Amygdala (tissue), 56 donors: Measurements from ENCODE around the gene PARP4.
A peak's percentile ranks its signal among the peaks of the same experiment; 100 is the strongest.
"Not testable (repeated sequence)": the region's sequence is repeated elsewhere in the genome, so short reads cannot be mapped to it uniquely, and the experiment has no call there.

Experiments used
- DNase-seq, 56 donors: peaks; one replicate each; lab custom pipeline; 2025; lab: John Stamatoyannopoulos, UW

PARP4 gene

DNA sequence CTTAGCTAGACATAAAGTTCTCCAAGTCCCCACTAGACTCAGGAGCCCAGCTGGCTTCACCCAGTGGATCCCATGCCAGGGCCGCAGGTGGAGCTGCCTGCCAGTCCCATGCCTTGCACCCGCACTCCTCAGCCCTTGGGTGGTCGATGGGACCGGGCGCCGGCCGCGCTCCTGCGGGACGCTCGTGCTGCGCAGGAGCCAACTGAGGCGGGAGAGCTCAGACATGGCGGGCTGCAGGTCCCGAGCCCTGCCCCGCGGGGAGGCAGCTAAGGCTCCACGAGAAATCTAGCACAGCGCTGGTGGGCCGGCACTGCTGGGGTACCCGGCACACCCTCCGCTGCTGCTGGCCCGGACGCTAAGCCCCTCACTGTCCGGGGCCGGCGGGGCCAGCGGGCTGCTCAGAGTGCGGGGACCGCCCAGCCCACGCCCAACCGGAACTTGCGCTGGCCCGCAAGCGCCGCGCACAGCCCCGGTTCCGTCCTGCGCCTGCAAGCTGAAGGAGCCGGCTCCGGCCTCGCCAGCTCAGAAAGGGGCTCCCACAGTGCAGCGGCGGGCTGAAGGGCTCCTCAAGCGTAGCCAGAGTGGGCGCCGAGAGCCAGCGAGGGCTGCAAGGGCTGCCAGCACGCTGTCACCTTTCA is 5.8 kb downstream of the PARP4 start:
- no peak for DNase-seq

DNA sequence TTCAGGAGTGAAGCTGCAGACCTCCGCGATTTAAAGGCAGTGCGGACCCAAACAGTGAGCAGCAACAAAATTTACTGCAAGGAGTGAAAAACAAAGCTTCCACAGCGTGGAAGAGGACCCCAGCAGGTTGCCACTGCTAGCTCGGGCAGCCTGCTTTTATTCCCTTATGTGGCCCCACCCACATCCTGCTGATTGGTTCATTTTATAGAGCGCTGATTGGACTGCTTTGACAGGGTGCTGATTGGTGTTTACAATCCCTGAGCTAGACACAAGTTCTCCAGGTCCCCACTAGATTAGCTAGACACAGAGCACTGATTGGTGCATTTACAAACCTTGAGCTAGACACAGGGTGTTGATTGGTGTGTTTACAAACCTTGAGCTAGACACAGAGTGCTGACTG is 6.3 kb downstream of the PARP4 start:
- not testable (repeated sequence) for DNase-seq

GRCh38 chr13:24505756-24506155 is 6.8 kb downstream of the PARP4 start:
- DNase-seq: no peak

DNA sequence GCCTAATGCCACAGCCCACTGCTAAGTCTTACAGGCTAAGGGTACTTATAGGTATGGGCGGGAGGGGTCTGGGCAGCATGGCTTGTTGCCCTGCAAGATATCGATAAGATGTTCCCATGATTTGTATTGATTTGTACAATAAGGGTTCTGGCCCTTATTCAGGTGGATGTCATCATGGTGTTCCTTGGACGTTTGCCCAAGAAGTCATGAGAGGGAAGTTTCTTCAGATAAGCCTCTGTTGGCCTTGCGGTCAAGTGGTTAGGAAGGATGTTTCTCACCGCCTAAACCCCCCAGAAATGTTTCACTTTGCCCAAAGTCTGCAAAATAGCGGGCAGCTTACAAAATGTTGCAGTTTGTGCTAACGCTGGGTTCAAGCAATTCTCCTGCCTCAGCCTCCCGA is 7.3 kb downstream of the PARP4 start:
- no peak for DNase-seq

- DNase-seq: no peak
These were observed 9.2 kb downstream of the PARP4 start for GRCh38 chr13:24503379-24503696.

DNA sequence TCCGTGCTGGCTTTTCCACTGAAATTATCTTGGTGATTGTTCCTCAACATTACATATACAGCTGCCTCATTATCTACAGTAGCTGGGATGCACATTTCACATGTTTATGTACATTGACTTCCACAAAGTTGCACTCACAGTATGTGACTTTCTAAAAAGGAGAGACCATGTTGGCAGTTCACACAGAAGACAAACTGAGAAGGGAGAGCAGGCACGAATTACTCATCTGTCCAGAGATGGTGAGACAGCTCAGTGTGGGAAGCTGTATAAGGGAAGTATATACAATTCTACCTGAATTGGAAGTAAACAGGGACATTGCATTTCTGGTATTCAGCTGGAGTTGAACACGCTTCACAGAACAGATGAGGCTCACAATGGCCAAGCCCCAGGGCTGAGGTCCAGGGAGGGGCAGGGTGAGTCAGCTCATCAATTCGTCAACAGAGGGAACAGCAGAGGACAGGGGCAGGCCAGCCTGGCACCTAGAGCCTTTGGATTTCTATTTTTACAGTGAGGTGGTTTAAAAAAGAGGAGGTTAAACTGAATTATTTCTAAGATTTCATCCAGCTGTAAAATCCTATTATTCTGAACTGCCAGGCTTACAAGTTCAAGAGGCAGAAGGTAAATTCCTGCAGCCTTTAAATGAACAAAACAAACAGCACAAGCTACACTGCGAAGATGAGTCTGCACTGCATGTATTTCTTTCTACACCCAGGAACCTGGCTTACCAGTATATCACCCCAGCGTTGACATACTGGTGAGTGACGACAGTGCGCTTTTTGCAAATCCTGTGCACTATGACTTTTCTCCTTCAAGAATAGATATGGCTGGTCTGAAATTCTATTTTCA is 9.8 kb downstream of the PARP4 start:
- DNase-seq: peak in 1 of 56 donors; percentile 5

DNA sequence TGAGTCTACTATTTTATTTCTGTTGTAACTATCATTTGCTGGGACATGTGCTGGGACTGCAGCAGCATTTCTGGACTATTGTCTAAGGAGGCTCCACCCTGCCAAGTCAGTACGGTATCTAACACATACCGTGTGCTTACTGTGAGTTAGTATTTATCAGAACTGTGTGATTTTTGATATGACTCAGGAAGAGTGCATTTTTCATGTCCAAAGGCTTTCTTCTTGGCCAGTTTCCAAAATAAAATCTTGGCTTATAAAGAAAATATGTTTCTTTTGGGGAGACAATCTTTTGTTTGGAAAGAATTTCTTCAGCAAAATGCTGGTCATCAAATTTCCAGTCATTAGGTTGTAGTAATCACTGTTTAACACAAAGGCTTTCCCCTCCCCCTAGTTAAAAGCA is 11.6 kb downstream of the PARP4 start:
- DNase-seq: no peak

GRCh38 chr13:24497742-24498141 is 14.8 kb downstream of the PARP4 start:
- DNase-seq: no peak

- DNase-seq: not testable (repeated sequence)
These were observed 16.3 kb downstream of the PARP4 start for GRCh38 chr13:24496295-24496694.

DNA sequence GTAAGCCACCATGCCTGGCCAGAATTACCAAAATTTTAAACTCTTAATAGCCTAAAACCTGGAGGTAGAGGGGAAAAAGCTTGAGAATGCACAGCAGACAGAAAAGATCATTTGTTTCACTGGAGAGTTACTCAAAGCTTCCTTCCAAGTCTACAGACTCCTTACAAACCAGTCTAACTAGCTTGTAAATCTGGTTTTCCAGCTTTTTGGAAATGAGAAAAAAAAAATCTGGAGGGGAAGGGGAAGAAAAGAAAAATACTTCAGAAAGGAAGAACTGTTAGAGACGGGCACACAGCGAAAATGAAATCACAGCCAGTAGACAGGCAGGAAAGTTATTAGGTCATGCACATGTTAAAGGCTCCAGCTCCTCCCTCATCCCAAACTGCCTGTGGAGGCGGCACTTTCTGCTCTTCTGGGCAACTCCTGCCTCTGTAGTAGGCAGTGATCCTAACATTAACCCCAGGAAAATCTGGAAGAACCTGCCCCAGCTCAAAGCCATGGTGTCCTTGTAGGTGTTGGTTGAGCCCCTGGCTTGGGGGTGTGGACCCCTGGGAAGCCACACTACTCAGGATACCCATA is 17.3 kb downstream of the PARP4 start:
- no peak for DNase-seq

DNA sequence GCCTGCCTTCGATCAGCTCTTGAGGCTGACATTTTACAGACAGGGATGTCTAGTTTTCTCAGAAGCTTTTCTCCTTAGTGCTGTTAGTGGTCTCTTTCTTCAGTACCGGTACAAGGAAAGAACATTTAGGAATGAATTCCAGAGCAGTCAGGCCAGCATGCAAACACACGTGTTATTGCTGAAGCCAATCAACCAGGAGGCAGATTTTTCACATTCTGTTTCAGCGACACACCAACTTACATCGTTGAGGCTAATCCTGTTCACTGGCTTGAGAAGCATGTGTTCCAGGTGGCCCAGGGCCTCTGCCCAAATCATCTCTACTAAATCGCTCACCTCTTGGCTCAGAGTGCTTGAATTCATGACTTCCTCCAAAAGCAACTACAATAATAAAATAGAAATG is 19.2 kb downstream of the PARP4 start:
- no peak for DNase-seq

GRCh38 chr13:24491845-24492244 is 20.7 kb downstream of the PARP4 start:
- no peak for DNase-seq

DNA sequence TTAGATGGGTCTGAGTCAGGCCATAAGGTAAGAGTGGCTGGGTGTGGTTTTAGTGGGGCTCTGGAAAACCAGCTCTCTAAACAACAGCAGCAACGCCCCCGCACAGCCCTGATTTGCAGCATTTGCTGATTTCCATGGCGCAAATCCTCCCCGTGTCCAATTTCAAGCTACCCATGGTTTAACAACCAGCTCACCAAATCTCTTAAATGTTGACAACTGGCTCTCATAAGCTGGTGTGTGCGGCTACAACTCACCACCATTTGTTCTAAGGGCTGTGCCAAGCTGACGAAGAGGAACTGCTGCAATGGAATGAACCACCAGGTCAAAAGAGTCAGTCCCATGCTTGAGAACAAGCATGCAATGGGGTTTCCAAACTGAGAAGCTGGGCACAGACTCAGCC is 22.9 kb downstream of the PARP4 start:
- DNase-seq: no peak

- not testable (repeated sequence) for DNase-seq
These were observed 24.5 kb downstream of the PARP4 start for GRCh38 chr13:24488092-24488491.

DNA sequence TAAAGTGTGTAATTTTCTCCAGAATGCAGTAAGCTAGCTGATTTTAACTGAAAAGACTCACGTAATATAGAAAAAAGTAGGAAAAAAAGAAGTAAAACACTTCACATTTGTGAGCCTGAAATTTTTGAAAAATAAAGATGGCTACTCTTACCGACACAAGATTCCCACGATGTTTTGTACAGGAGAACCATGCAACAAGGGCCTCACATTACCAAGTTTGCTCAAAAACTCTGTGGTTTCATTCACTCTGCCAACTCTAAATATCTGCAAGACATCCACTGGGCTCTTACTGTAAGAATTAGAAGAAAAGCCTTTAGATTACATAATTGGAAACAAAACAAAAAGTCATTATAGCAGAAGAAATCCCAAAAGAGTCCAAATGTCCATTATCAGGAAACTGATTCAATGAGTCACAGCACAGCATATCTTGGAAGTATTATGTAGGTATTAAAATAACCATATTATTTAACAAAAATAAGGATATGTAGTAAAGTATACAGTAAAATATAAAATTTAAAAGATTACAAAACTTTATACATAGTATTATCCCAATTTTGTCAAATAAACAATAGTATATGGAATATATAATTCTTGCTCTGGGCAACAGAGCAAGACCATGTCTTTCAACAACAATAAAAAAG is 26.4 kb downstream of the PARP4 start:
- not testable (repeated sequence) for DNase-seq

GRCh38 chr13:24473686-24474085 is 38.9 kb downstream of the PARP4 start:
- no peak for DNase-seq

DNA sequence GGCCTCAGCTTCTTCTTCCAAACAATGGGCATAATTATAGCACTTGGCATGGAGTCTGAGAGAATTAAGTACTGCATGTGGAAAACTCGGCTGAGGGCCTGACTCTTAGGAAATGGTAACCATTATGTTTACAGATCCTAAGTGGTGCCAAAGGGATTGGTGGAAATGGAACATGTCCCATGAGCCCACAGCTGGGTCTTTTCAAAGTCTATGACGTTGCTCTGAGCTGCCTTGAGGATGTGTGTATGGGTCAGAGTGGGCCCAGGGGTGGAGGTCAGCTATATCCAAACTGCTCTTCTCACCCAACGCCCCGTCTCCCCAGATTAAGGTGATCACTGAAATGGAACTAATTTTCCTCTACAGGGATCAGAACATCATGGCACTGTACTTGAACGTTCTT is 40.4 kb downstream of the PARP4 start:
- DNase-seq: not testable (repeated sequence)

DNA sequence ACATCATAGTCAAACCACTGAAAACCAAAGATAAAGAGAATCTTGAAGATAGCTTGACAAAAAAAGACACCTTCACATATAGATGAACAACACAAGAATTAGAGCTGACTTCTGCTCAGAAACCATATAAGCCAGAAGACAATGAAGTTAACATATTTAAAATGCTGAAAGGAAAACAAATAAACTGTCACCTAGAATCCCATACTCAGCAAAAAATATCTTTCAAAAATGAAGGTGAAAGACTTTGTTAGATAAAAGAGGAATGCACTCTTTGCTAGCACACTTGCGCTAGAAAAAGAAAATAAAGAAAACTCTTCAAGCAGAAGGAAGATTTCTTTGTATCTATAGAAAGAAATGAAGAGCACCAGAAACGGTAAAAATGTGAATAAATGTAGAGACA is 49.5 kb downstream of the PARP4 start:
- no peak for DNase-seq

DNA sequence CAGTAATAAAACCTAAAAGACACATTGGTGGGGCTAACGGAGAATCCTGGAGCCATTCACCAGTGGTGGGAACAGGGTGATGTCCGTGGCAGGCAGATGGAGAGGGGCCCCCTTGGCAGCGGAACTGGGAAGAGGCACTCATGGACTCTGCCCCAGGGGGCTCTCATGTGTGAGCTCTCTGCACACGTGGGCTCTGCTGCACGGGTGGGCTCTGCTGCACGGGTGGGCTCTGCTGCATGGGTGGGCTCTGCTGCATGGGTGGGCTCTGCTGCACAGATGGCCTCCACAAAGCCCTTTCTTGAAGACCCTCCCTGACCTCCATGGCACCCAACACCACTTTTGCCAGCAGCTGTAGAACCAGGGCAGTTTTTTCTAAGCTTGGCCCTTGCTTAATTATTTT is 52.3 kb downstream of the PARP4 start:
- DNase-seq: no peak

DNA sequence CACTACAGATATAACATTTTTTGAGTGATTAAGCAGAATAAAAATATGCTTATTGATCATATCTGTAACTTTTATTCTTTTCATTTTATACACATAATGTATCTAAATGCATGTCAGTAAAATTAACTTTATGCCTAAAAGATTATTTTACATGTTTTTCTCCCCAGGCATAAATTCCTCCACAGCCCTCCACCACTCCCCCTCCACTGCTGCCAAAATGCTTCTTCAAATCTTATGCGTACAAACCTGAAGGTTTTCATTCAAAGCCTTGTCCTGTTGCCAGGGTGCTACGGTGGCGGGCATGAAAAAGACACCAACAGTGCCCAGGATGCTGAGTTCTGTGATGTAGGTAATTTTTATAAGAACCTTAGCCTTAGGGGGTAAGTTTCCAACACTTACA is 52.9 kb downstream of the PARP4 start:
- DNase-seq: no peak

GRCh38 chr13:24459234-24459633 is 53.3 kb downstream of the PARP4 start:
- no peak for DNase-seq

DNA sequence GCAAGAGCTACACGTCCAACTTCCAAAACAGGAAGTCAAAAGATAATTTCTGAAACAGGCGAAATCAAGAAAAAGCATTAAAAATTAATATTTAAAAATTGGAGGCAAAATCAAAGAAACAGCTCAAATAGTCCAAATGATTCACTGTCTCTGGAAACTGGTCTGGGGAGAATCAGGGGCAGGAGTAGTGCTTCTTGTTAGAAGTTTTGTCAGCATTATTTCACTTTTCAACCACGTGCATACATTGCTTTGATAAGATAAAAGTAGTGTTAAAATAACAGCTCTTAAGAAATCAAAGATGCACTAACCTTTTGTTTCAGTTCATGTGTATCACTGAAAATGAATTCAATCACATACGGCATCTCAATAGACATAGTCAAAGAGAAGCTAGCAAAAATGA is 53.8 kb downstream of the PARP4 start:
- no peak for DNase-seq
